Sigmoid colon (tissue), 4 donors: Measurements from ENCODE around the gene TAF11L12.
"Not testable (repeated sequence)": the region's sequence is repeated elsewhere in the genome, so short reads cannot be mapped to it uniquely, and the experiment has no call there.

Source experiments
- POLR2A ChIP-seq, 2 donors: fragments of 450-650 bp; IDR thresholded peaks; one replicate each; pipeline ENCODE4 v1.6.1; 2016; ENCODE audit warnings: antibody characterized with exemption in 2 of 2, mild to moderate bottlenecking in 2 of 2, moderate library complexity in 2 of 2
- POLR2AphosphoS5 ChIP-seq, 4 donors: sonication (generic); formaldehyde crosslinking; IDR thresholded peaks; one replicate each; pipeline ENCODE4 v1.6.1; 2017; ENCODE audit warnings: antibody characterized with exemption in 4 of 4
- TF ChIP-seq, protein P1 (sequence below), 4 experiments: fragments of 450-650 bp in 3 of 4; fragments of 200-600 bp in 1 of 4; IDR thresholded peaks; one replicate each; pipeline ENCODE4 v1.5.1; 2016 to 2019; ENCODE audit warnings: antibody characterized with exemption in 4 of 4, mild to moderate bottlenecking in 3 of 4, moderate library complexity in 2 of 4

DNA sequence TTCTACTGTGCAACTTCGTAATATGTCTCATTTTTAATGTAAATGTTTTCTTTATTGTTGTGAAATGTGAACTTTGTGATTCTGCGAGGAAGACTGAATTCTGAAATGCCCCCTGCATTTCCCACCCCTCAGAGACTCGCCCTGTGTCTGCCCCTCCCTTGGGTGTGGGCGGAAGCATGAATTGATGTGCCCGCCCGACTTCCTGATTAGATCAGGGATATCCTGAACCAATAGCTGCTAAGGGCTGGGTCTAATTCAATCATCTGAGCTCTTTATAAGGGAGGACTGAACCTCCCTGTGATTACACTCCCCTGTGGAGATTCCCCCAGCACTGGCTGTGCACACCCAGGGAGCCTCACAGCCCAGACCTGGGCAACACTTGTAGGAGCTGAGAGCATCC lies 6.3 kb upstream of the TAF11L12 start, which contains the start of gene TAF11L11:
- TF ChIP-seq, protein P1, sequence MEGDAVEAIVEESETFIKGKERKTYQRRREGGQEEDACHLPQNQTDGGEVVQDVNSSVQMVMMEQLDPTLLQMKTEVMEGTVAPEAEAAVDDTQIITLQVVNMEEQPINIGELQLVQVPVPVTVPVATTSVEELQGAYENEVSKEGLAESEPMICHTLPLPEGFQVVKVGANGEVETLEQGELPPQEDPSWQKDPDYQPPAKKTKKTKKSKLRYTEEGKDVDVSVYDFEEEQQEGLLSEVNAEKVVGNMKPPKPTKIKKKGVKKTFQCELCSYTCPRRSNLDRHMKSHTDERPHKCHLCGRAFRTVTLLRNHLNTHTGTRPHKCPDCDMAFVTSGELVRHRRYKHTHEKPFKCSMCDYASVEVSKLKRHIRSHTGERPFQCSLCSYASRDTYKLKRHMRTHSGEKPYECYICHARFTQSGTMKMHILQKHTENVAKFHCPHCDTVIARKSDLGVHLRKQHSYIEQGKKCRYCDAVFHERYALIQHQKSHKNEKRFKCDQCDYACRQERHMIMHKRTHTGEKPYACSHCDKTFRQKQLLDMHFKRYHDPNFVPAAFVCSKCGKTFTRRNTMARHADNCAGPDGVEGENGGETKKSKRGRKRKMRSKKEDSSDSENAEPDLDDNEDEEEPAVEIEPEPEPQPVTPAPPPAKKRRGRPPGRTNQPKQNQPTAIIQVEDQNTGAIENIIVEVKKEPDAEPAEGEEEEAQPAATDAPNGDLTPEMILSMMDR (IDR thresholded peaks at IDR 0.05), result not testable (repeated sequence)
- not testable (repeated sequence) for TF ChIP-seq POLR2A, POLR2AphosphoS5 (IDR thresholded peaks at IDR 0.05)
